Mucosa of gallbladder (tissue), 1 donor: Measurements from ENCODE around the gene KRTAP10-11. TPM values are rescaled to one million over a fixed set of nuclear protein-coding genes. Genes with fewer than 3 reads are reported as not detected.
"Not testable (repeated sequence)": the region's sequence is repeated elsewhere in the genome, so short reads cannot be mapped to it uniquely, and the experiment has no call there.

Source experiments
- DNase-seq: peaks from one replicate; pipeline ENCODE4 v3.0.0-alpha.2; 2020; ENCODE audit warnings: low spot score
- total RNA-seq: library from RNA; stranded (reverse); gene quantifications from one replicate; pipeline ENCODE4 v1.2.1, GENCODE V29; 2021
- donor health status: DM: no; HTN: no; CAD: no.

Gene KRTAP10-11
- total RNA-seq, 1 donor from 2014 or later: not detected

GRCh38 chr21:44664691-44665090 lies 18.5 kb downstream of the KRTAP10-11 start:
- DNase-seq: no peak

- no peak for DNase-seq
Observed at GRCh38 chr21:44666401-44667320, 20.4 kb downstream of the KRTAP10-11 start, which contains the start of gene KRTAP12-2. KRTAP12-2 (minus strand) TSS chr21:44666927; CDS start chr21:44666886, 41 bp downstream.

GRCh38 chr21:44667612-44668011 lies 21.4 kb downstream of the KRTAP10-11 start:
- DNase-seq: no peak

- no peak for DNase-seq
Observed at GRCh38 chr21:44670642-44671432, 24.6 kb downstream of the KRTAP10-11 start.

- no peak for DNase-seq
Observed at GRCh38 chr21:44671911-44672310, 25.7 kb downstream of the KRTAP10-11 start.

GRCh38 chr21:44677881-44678280 lies 31.7 kb downstream of the KRTAP10-11 start:
- no peak for DNase-seq

- DNase-seq: no peak
Observed at GRCh38 chr21:44681152-44681551, 34.9 kb downstream of the KRTAP10-11 start.

GRCh38 chr21:44681861-44682579 lies 35.8 kb downstream of the KRTAP10-11 start, which contains the start of gene KRTAP12-1:
KRTAP12-1 (minus strand) TSS chr21:44682163; CDS start chr21:44682123, 40 bp downstream.
- no peak for DNase-seq

- DNase-seq: no peak
Observed at GRCh38 chr21:44682580-44683151, 36.5 kb downstream of the KRTAP10-11 start.

GRCh38 chr21:44684077-44684476 lies 37.9 kb downstream of the KRTAP10-11 start:
- DNase-seq: no peak

GRCh38 chr21:44684483-44684882 lies 38.3 kb downstream of the KRTAP10-11 start:
- no peak for DNase-seq

- DNase-seq: not testable (repeated sequence)
Observed at GRCh38 chr21:44685050-44685449, 38.8 kb downstream of the KRTAP10-11 start.

- peak; percentile 7 for DNase-seq
Observed at GRCh38 chr21:44686000-44686781, 40.0 kb downstream of the KRTAP10-11 start.

GRCh38 chr21:44686843-44687561 lies 40.8 kb downstream of the KRTAP10-11 start:
- DNase-seq: peak; percentile 7

- peak; percentile 6 for DNase-seq
Observed at GRCh38 chr21:44687671-44688070, 41.5 kb downstream of the KRTAP10-11 start.

GRCh38 chr21:44689740-44690139 lies 43.5 kb downstream of the KRTAP10-11 start:
- not testable (repeated sequence) for DNase-seq

- no peak for DNase-seq
Observed at GRCh38 chr21:44691686-44692085, 45.5 kb downstream of the KRTAP10-11 start.

- no peak for DNase-seq
Observed at GRCh38 chr21:44692798-44693512, 46.7 kb downstream of the KRTAP10-11 start.

- no peak for DNase-seq
Observed at GRCh38 chr21:44694776-44695175, 48.6 kb downstream of the KRTAP10-11 start.
